Measurements from ENCODE around the gene MED31. TPM values are rescaled to one million over a fixed set of nuclear protein-coding genes. Genes with fewer than 3 reads are reported as not detected.

Gene MED31
- total and polyA plus RNA-seq, 2 of the 13 experiments (the other 11 are each of a cell fraction or from before 2014, with no cell fraction given): 19.0 to 20.9 TPM

DNA sequence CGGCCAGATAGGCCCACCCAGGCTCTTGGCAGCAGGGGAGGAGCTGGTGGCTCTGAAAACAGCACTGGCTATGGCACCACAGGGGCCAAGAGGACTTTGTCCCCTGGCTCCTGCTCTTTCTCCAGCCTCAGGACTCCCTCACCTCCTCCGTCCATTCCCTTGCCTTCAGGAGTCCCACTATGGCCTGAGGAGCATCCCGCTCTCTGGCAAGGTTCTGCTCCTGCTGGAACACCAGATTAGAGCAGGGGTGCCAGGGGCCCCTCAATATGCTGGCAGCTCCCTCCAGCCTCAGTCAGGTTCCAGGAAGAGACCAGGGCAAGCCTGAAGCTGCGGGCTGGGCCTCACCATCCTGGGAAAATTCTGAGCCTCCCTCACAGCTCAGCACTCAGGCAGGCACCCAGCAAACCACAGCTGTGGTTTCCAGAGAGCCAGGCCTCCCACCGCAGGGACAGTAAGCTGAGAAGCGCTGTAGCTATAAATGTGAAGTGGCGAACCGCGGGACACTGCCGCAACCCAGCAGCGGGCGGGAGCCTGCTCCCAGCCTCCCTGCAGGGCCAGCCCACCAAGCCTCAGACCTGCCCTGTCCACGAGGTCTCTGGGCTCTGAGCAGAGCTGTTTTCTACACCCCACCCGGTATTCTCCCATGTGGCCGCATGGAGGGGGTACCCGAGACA is 25.9 kb upstream of the MED31 start (continued):
- TF ChIP-seq, protein P1, sequence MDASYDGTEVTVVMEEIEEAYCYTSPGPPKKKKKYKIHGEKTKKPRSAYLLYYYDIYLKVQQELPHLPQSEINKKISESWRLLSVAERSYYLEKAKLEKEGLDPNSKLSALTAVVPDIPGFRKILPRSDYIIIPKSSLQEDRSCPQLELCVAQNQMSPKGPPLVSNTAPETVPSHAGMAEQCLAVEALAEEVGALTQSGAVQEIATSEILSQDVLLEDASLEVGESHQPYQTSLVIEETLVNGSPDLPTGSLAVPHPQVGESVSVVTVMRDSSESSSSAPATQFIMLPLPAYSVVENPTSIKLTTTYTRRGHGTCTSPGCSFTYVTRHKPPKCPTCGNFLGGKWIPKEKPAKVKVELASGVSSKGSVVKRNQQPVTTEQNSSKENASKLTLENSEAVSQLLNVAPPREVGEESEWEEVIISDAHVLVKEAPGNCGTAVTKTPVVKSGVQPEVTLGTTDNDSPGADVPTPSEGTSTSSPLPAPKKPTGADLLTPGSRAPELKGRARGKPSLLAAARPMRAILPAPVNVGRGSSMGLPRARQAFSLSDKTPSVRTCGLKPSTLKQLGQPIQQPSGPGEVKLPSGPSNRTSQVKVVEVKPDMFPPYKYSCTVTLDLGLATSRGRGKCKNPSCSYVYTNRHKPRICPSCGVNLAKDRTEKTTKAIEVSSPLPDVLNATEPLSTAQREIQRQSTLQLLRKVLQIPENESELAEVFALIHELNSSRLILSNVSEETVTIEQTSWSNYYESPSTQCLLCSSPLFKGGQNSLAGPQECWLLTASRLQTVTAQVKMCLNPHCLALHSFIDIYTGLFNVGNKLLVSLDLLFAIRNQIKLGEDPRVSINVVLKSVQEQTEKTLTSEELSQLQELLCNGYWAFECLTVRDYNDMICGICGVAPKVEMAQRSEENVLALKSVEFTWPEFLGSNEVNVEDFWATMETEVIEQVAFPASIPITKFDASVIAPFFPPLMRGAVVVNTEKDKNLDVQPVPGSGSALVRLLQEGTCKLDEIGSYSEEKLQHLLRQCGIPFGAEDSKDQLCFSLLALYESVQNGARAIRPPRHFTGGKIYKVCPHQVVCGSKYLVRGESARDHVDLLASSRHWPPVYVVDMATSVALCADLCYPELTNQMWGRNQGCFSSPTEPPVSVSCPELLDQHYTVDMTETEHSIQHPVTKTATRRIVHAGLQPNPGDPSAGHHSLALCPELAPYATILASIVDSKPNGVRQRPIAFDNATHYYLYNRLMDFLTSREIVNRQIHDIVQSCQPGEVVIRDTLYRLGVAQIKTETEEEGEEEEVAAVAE (CRISPR knock-in tag; IDR thresholded peaks at IDR 0.05; ENCODE audit: borderline replicate concordance): 0 out of 2 replicates have a peak, but pooled peaks have one; percentile 16
- TF ChIP-seq CCDC6 (CRISPR knock-in tag; IDR thresholded peaks at IDR 0.05) (no peak), ZNF772 (CRISPR knock-in tag; IDR thresholded peaks at IDR 0.05) (no peak), IRX3 (CRISPR knock-in tag; IDR thresholded peaks at IDR 0.05; ENCODE audit: borderline replicate concordance, low read depth) (no peak), DNMT3B (CRISPR knock-in tag; conservative IDR thresholded peaks at IDR 0.05) (no peak), ZBTB21 (CRISPR knock-in tag; IDR thresholded peaks at IDR 0.05) (no peak), KMT2B (CRISPR knock-in tag; IDR thresholded peaks at IDR 0.05) (no peak; the same call in 1 of the 2 replicates), ZNF883 (CRISPR knock-in tag; IDR thresholded peaks at IDR 0.05; ENCODE audit: not compliant biosample characterization) (no peak), GMEB1 (CRISPR knock-in tag; IDR thresholded peaks at IDR 0.05; ENCODE audit: borderline replicate concordance) (no peak), KAT8 (CRISPR knock-in tag; IDR thresholded peaks at IDR 0.05) (peak; percentile 23; the same call in 1 of the 2 replicates), MAF1 (CRISPR knock-in tag; IDR thresholded peaks at IDR 0.05; ENCODE audit: borderline replicate concordance) (no peak), HOXA7 (CRISPR knock-in tag; IDR thresholded peaks at IDR 0.05) (no peak), FOXJ3 (CRISPR knock-in tag; IDR thresholded peaks at IDR 0.05; ENCODE audit: borderline replicate concordance) (no peak), FOXO1 (CRISPR knock-in tag; IDR thresholded peaks at IDR 0.05) (no peak), ZNF558 (CRISPR knock-in tag; IDR thresholded peaks at IDR 0.05; ENCODE audit: borderline replicate concordance) (no peak)
- TF ChIP-seq, protein P2, sequence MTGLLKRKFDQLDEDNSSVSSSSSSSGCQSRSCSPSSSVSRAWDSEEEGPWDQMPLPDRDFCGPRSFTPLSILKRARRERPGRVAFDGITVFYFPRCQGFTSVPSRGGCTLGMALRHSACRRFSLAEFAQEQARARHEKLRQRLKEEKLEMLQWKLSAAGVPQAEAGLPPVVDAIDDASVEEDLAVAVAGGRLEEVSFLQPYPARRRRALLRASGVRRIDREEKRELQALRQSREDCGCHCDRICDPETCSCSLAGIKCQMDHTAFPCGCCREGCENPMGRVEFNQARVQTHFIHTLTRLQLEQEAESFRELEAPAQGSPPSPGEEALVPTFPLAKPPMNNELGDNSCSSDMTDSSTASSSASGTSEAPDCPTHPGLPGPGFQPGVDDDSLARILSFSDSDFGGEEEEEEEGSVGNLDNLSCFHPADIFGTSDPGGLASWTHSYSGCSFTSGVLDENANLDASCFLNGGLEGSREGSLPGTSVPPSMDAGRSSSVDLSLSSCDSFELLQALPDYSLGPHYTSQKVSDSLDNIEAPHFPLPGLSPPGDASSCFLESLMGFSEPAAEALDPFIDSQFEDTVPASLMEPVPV (CRISPR knock-in tag; IDR thresholded peaks at IDR 0.05): no peak
- TF ChIP-seq, protein P3, sequence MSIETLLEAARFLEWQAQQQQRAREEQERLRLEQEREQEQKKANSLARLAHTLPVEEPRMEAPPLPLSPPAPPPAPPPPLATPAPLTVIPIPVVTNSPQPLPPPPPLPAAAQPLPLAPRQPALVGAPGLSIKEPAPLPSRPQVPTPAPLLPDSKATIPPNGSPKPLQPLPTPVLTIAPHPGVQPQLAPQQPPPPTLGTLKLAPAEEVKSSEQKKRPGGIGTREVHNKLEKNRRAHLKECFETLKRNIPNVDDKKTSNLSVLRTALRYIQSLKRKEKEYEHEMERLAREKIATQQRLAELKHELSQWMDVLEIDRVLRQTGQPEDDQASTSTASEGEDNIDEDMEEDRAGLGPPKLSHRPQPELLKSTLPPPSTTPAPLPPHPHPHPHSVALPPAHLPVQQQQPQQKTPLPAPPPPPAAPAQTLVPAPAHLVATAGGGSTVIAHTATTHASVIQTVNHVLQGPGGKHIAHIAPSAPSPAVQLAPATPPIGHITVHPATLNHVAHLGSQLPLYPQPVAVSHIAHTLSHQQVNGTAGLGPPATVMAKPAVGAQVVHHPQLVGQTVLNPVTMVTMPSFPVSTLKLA (IDR thresholded peaks at IDR 0.05): no peak
- TF ChIP-seq, protein P4, sequence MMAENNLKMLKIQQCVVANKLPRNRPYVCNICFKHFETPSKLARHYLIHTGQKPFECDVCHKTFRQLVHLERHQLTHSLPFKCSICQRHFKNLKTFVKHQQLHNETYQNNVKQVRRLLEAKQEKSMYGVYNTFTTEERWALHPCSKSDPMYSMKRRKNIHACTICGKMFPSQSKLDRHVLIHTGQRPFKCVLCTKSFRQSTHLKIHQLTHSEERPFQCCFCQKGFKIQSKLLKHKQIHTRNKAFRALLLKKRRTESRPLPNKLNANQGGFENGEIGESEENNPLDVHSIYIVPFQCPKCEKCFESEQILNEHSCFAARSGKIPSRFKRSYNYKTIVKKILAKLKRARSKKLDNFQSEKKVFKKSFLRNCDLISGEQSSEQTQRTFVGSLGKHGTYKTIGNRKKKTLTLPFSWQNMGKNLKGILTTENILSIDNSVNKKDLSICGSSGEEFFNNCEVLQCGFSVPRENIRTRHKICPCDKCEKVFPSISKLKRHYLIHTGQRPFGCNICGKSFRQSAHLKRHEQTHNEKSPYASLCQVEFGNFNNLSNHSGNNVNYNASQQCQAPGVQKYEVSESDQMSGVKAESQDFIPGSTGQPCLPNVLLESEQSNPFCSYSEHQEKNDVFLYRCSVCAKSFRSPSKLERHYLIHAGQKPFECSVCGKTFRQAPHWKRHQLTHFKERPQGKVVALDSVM (CRISPR knock-in tag; IDR thresholded peaks at IDR 0.05): peak; percentile 74

All from HepG2 (cell line).